ENCODE results near the gene ADAM11. TPM values are rescaled to one million over a fixed set of nuclear protein-coding genes. Genes with fewer than 3 reads are reported as not detected.
A peak's percentile ranks its signal among the peaks of the same experiment; 100 is the strongest.

Gene ADAM11
- total and polyA plus RNA-seq, 9 of the 15 experiments (the other 6 are each of a cell fraction or from before 2014, with no cell fraction given), result 0.01 to 0.31 (median 0.14) TPM; not detected in 2

DNA sequence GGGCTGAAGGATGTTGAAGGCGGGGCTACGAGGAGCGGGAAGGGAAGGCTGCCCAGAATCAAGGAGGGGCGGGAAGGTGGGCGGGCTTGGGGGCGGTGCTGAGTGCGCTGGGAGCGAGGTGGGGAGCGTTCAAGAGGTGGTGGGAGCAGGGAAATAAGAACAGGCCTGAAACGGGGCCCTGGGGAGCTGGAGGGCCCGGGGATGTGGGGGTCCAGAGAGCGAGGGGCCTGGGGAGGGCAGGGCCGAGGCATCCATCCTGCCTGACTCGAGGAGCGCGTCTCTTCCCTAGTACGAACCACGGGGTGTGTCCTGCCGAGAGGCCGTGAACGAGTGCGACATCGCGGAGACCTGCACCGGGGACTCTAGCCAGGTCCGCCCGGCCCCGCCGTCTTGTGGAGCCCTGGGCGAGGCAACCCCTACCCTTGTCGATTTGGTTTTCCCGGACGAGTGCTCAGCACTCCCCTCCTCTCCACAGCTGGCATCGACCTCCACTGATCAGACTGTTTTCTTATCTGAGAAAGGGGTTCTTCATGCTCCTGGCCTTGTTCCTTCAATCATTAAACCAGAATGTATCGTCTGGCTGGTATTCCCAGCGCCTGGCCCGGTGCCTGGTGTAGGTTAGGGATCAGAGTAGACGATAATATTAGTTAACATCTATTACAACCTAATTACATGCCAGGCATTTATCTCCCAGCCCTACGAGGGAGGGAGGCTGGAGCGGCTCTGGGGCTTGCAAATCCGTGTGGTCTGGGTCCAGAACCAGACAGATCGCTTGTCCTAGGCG, 17.2 kb downstream of the ADAM11 start:
- H3K79me2 ChIP-seq (ENCODE audit: control insufficient read depth, insufficient read depth, low read length), result no peaks in the 10 kb centered on the region
- ChIA-PET POLR2A (interaction anchor here (0.6 to 1.3 kb wide), 7 partner anchors 12 to 374 kb away, joined by 3 to 5 read pairs (median 3); no protein-coding TSS in a partner anchor), CTCF (ENCODE audit: low intra/inter-chr PET ratio) (interaction anchor here (0.9 to 2.8 kb wide), 4 partner anchors 15 to 359 kb away, joined by 4 to 24 read pairs (median 6); partner anchors contain the start of gene ACBD4)
- H3K4me3 ChIP-seq, result peak overlapping the region; percentile 48
- 2% methylated on average over 25 of the region's 43 CpGs for WGBS (ENCODE audit: insufficient coverage, low coverage, missing lambda C conversion rate)
- DNase-seq (ENCODE audit: extremely low read depth in 1 of 4, low spot score in 3 of 4) (peak in 2 of 4 experiments; percentile 98), FAIRE-seq (peak; percentile 40), ATAC-seq (peak; percentile 47)
- H3K36me3 ChIP-seq (ENCODE audit: control insufficient read depth, insufficient read depth, low read length), result no peaks in the 10 kb centered on the region
- peak overlapping the region; percentile 18 to 88; a peak in 3 of 4 replicates for H3K9ac ChIP-seq (ENCODE audit: insufficient read depth in 1 of 2, low read depth in 2 of 2, low read length in 2 of 2)
- peak overlapping the region; percentile 81 for H3K4me2 ChIP-seq (ENCODE audit: insufficient read depth, low read length)
- H3K27me3 ChIP-seq (ENCODE audit: control insufficient read depth in 2 of 2, insufficient read depth in 2 of 2, low read length in 2 of 2), result peaks cover 6 to 28% of the 10 kb centered on the region in 2 experiments; a peak in 4 of 5 replicates
- peak overlapping the region; percentile 60 for H2AFZ ChIP-seq (ENCODE audit: low read depth, low read length)
- peaks cover 10 to 68% of the 10 kb centered on the region in 2 experiments; a peak in 4 of 5 replicates for H3K4me1 ChIP-seq (replicated peaks in 1 of 2; ENCODE audit: control insufficient read depth in 2 of 2, insufficient read depth in 2 of 2, low read length in 2 of 2)
- intact Hi-C loops (cut with micrococcal nuclease), result loop anchor here (1.0 to 10.0 kb wide), 5 partner anchors 66 to 356 kb away; partner anchors contain the start of gene PLCD3
- no peaks in the 10 kb centered on the region for H3K9me3 ChIP-seq (replicated peaks; ENCODE audit: control insufficient read depth, insufficient read depth, low read depth, low read length)
- peaks cover 5% of the 10 kb centered on the region for H4K20me1 ChIP-seq (replicated peaks; ENCODE audit: control insufficient read depth, insufficient read depth, low read length)
- in situ Hi-C loops (cut with MboI), result loop anchor here (10.0 kb wide), 1 partner anchor 239 kb away; no protein-coding TSS in a partner anchor
- H3K27ac ChIP-seq (ENCODE audit: extremely low read depth, low read depth, low read length), result no peak overlapping the region
- no peaks in the 10 kb centered on the region for H3K9me1 ChIP-seq (ENCODE audit: control insufficient read depth, insufficient read depth, low read length)
- no TSS peak for BruUV-seq (replicated peaks)
- TF ChIP-seq C11orf30 (IDR thresholded peaks at IDR 0.05; ENCODE audit: low read depth), result no peak
- TF ChIP-seq ZNF696 (CRISPR knock-in tag; conservative IDR thresholded peaks at IDR 0.05), result no peak
- no peak for TF ChIP-seq RNF2 (IDR thresholded peaks at IDR 0.05)
- 0 out of 2 replicates have a peak, but pooled peaks have one; percentile 51 for TF ChIP-seq EGR1 (conservative IDR thresholded peaks at IDR 0.05)
- TF ChIP-seq, protein P1, sequence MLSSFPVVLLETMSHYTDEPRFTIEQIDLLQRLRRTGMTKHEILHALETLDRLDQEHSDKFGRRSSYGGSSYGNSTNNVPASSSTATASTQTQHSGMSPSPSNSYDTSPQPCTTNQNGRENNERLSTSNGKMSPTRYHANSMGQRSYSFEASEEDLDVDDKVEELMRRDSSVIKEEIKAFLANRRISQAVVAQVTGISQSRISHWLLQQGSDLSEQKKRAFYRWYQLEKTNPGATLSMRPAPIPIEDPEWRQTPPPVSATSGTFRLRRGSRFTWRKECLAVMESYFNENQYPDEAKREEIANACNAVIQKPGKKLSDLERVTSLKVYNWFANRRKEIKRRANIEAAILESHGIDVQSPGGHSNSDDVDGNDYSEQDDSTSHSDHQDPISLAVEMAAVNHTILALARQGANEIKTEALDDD (IDR thresholded peaks at IDR 0.05), result no peak
- no peak for TF ChIP-seq TBL1XR1 (IDR thresholded peaks at IDR 0.05; ENCODE audit: low read length in 2 of 2)
- TF ChIP-seq POLR2AphosphoS5 (IDR thresholded peaks at IDR 0.05; ENCODE audit: control insufficient read depth, insufficient read depth, low read depth, low read length), result no peak
- TF ChIP-seq KLF13 (tag; IDR thresholded peaks at IDR 0.05; ENCODE audit: borderline replicate concordance, low read depth), result no peak
- no peak for TF ChIP-seq PTBP1 (IDR thresholded peaks at IDR 0.05; ENCODE audit: low read depth, low read length)
- TF ChIP-seq ZNF311 (CRISPR knock-in tag; IDR thresholded peaks at IDR 0.05), result no peak
- TF ChIP-seq FOXP1 (CRISPR knock-in tag; IDR thresholded peaks at IDR 0.05), result no peak
- TF ChIP-seq CCNT2 (IDR thresholded peaks at IDR 0.05; ENCODE audit: borderline replicate concordance, extremely low read depth, insufficient read length, low read depth, low read length), result peak; percentile 1
- TF ChIP-seq BRCA1 (IDR thresholded peaks at IDR 0.05), result no peak
- no peak for TF ChIP-seq BRCA1 (CRISPR knock-in tag; IDR thresholded peaks at IDR 0.05)
- TF ChIP-seq ZKSCAN1 (IDR thresholded peaks at IDR 0.05; ENCODE audit: low read depth, low read length), result no peak
- TF ChIP-seq, protein P2, sequence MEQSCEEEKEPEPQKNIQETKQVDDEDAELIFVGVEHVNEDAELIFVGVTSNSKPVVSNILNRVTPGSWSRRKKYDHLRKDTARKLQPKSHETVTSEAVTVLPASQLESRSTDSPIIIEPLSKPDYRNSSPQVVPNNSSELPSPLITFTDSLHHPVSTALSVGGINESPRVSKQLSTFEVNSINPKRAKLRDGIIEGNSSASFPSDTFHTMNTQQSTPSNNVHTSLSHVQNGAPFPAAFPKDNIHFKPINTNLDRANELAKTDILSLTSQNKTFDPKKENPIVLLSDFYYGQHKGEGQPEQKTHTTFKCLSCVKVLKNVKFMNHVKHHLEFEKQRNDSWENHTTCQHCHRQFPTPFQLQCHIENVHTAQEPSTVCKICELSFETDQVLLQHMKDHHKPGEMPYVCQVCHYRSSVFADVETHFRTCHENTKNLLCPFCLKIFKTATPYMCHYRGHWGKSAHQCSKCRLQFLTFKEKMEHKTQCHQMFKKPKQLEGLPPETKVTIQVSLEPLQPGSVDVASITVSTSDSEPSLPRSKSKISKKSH (CRISPR knock-in tag; IDR thresholded peaks at IDR 0.05), result no peak
- TF ChIP-seq RAD21 (CRISPR knock-in tag; conservative IDR thresholded peaks at IDR 0.05 in 1 of 2, IDR thresholded peaks at IDR 0.05 in 1 of 2), result no peak
- no peak for TF ChIP-seq ZFP36 (IDR thresholded peaks at IDR 0.05; ENCODE audit: low read depth, low read length, partially characterized antibody)
